Measurements from ENCODE around the gene SRXN1.

Gene SRXN1

GRCh38 chr20:689947-690346, 36.9 kb upstream of the SRXN1 start:
- H3K9ac ChIP-seq (ENCODE audit: low read depth, low read length) = no peak overlapping the region
- TF ChIP-seq CTCF (IDR thresholded peaks at IDR 0.05; ENCODE audit: borderline replicate concordance, extremely low read depth, low read length, poor library complexity, severe bottlenecking) = no peak
- no peak overlapping the region for H2AFZ ChIP-seq (ENCODE audit: low read depth, low read length)
- H4K20me1 ChIP-seq (ENCODE audit: insufficient read depth, low read length) = no peaks in the 10 kb centered on the region; the same call in 1 of the 2 replicates
- no peaks in the 10 kb centered on the region for H3K9me3 ChIP-seq (ENCODE audit: insufficient read depth, low read length, severe bottlenecking)
- ATAC-seq (ENCODE audit: insufficient read depth, low read depth) = no peak
- H3K4me3 ChIP-seq (ENCODE audit: low read depth in 1 of 2, low read length in 2 of 2) = no peak overlapping the region
- H3K79me2 ChIP-seq (ENCODE audit: insufficient read depth, low read length) = no peaks in the 10 kb centered on the region
- H3K27ac ChIP-seq (ENCODE audit: low read length) = no peak overlapping the region
- peaks cover 12% of the 10 kb centered on the region for H3K27me3 ChIP-seq (ENCODE audit: insufficient read depth, low read length, poor library complexity)
- no peak overlapping the region for H3K4me2 ChIP-seq (ENCODE audit: insufficient read depth, low read length)
- no peaks in the 10 kb centered on the region for H3K36me3 ChIP-seq (ENCODE audit: insufficient read depth, low read length)
- no peak for DNase-seq
- no peaks in the 10 kb centered on the region for H3K4me1 ChIP-seq (ENCODE audit: insufficient read depth, low read length)

GRCh38 chr20:689348-689747, 36.3 kb upstream of the SRXN1 start:
- Histone ChIP-seq H2AFZ (ENCODE audit: low read depth, low read length) (no peak overlapping the region), H4K20me1 (ENCODE audit: insufficient read depth, low read length) (no peaks in the 10 kb centered on the region; the same call in 1 of the 2 replicates), H3K4me1 (ENCODE audit: insufficient read depth, low read length) (no peaks in the 10 kb centered on the region), H3K27me3 (ENCODE audit: insufficient read depth, low read length, poor library complexity) (peaks cover 12% of the 10 kb centered on the region), H3K9ac (ENCODE audit: low read depth, low read length) (no peak overlapping the region), H3K36me3 (ENCODE audit: insufficient read depth, low read length) (no peaks in the 10 kb centered on the region), H3K79me2 (ENCODE audit: insufficient read depth, low read length) (no peaks in the 10 kb centered on the region), H3K9me3 (ENCODE audit: insufficient read depth, low read length, severe bottlenecking) (no peaks in the 10 kb centered on the region), H3K4me3 (ENCODE audit: low read depth in 1 of 2, low read length in 2 of 2) (no peak overlapping the region), H3K27ac (ENCODE audit: low read length) (no peak overlapping the region), H3K4me2 (ENCODE audit: insufficient read depth, low read length) (no peak overlapping the region)
- TF ChIP-seq EZH2 (IDR thresholded peaks at IDR 0.05; ENCODE audit: borderline replicate concordance, low read depth, low read length, severe bottlenecking) = no peak
- no peak for TF ChIP-seq CTCF (IDR thresholded peaks at IDR 0.05; ENCODE audit: borderline replicate concordance, extremely low read depth, low read length, poor library complexity, severe bottlenecking)
- DNase-seq = no peak
- no peak for ATAC-seq (ENCODE audit: insufficient read depth, low read depth)

DNA sequence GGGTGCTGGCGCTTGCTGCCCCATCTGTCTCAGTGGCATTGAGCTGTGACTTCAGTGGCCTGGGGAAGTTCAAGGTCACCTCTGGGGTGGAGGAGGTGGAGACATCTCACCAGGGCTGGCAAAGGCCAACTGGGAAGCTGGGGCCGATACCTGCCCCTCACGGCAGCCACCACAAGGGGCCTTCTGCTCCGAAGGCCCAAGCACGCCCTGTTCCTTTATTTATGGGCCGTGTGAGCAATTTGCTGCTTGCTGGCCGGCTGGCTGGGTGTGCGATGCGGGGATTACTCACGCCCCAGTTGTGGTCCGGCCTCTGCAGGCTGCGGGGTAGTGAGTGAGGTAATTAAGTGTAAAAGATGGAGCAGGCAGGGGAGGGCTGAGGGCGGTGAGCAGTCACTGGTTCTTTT, 35.8 kb upstream of the SRXN1 start:
- no peak overlapping the region for H2AFZ ChIP-seq (ENCODE audit: low read depth, low read length)
- no peak overlapping the region for H3K4me2 ChIP-seq (ENCODE audit: insufficient read depth, low read length)
- DNase-seq (no peak), ATAC-seq (ENCODE audit: insufficient read depth, low read depth) (no peak)
- no peaks in the 10 kb centered on the region; the same call in 1 of the 2 replicates for H4K20me1 ChIP-seq (ENCODE audit: insufficient read depth, low read length)
- no peaks in the 10 kb centered on the region for H3K4me1 ChIP-seq (ENCODE audit: insufficient read depth, low read length)
- no peak for TF ChIP-seq CTCF (IDR thresholded peaks at IDR 0.05; ENCODE audit: borderline replicate concordance, extremely low read depth, low read length, poor library complexity, severe bottlenecking)
- TF ChIP-seq EZH2 (IDR thresholded peaks at IDR 0.05; ENCODE audit: borderline replicate concordance, low read depth, low read length, severe bottlenecking) = no peak
- peaks cover 12% of the 10 kb centered on the region for H3K27me3 ChIP-seq (ENCODE audit: insufficient read depth, low read length, poor library complexity)
- H3K9me3 ChIP-seq (ENCODE audit: insufficient read depth, low read length, severe bottlenecking) = no peaks in the 10 kb centered on the region
- no peak overlapping the region for H3K9ac ChIP-seq (ENCODE audit: low read depth, low read length)
- H3K36me3 ChIP-seq (ENCODE audit: insufficient read depth, low read length) = no peaks in the 10 kb centered on the region
- no peaks in the 10 kb centered on the region for H3K79me2 ChIP-seq (ENCODE audit: insufficient read depth, low read length)
- H3K27ac ChIP-seq (ENCODE audit: low read length) = no peak overlapping the region
- H3K4me3 ChIP-seq (ENCODE audit: low read depth in 1 of 2, low read length in 2 of 2) = no peak overlapping the region
